NCI-H524 (cell line): ENCODE data around the gene PACS2.
A peak's percentile ranks its signal among the peaks of the same experiment; 100 is the strongest.

Experiments
- DNase-seq, 2 experiments: peaks; one replicate each; lab custom pipeline; 2025; lab: John Stamatoyannopoulos, UW

Gene PACS2

GRCh38 chr14:105423488-105424195 is 109.1 kb downstream of the PACS2 start:
- DNase-seq, result no peak

GRCh38 chr14:105424861-105425260 is 110.3 kb downstream of the PACS2 start:
- DNase-seq, result no peak

- DNase-seq, result no peak
Measured at GRCh38 chr14:105425823-105426247, 111.3 kb downstream of the PACS2 start.

- DNase-seq, result no peak
Measured at GRCh38 chr14:105426416-105427130, 112.0 kb downstream of the PACS2 start.

GRCh38 chr14:105427412-105427811 is 112.9 kb downstream of the PACS2 start:
- no peak for DNase-seq

GRCh38 chr14:105427936-105428485 is 113.5 kb downstream of the PACS2 start:
- no peak for DNase-seq

- DNase-seq, result no peak
Measured at GRCh38 chr14:105430042-105430441, 115.5 kb downstream of the PACS2 start.

GRCh38 chr14:105430565-105430964 is 116.0 kb downstream of the PACS2 start:
- no peak for DNase-seq

- no peak for DNase-seq
Measured at GRCh38 chr14:105431256-105431655, 116.7 kb downstream of the PACS2 start.

- DNase-seq, result no peak
Measured at GRCh38 chr14:105432657-105433056, 118.1 kb downstream of the PACS2 start.

GRCh38 chr14:105433161-105433605 is 118.6 kb downstream of the PACS2 start:
- no peak for DNase-seq

- no peak for DNase-seq
Measured at GRCh38 chr14:105436402-105436801, 121.9 kb downstream of the PACS2 start.

- DNase-seq, result no peak
Measured at GRCh38 chr14:105436891-105437722, 122.6 kb downstream of the PACS2 start.

GRCh38 chr14:105437723-105438500 is 123.4 kb downstream of the PACS2 start:
- no peak for DNase-seq

- DNase-seq, result no peak
Measured at GRCh38 chr14:105439179-105439578, 124.6 kb downstream of the PACS2 start.

- DNase-seq, result peak; percentile 77 to 94
Measured at GRCh38 chr14:105439710-105440553, 125.4 kb downstream of the PACS2 start.

GRCh38 chr14:105440554-105440900 is 126.0 kb downstream of the PACS2 start:
- no peak for DNase-seq

- no peak for DNase-seq
Measured at GRCh38 chr14:105440992-105441391, 126.4 kb downstream of the PACS2 start.

- DNase-seq, result no peak
Measured at GRCh38 chr14:105442125-105442524, 127.6 kb downstream of the PACS2 start.

- DNase-seq, result no peak
Measured at GRCh38 chr14:105442834-105443233, 128.3 kb downstream of the PACS2 start.

GRCh38 chr14:105444859-105445258 is 130.3 kb downstream of the PACS2 start:
- no peak for DNase-seq
